PC-9 (cell line): ENCODE data around the gene CDH13. TPM values are rescaled to one million over a fixed set of nuclear protein-coding genes. Genes with fewer than 3 reads are reported as not detected.

Experiments used
- BruUV-seq: library from RNA; stranded (reverse); fragments of 400-500 nt; replicated peaks from 2 replicates; lab custom pipeline; 2021; lab: Mats Ljungman, UMichigan
- CTCF ChIA-PET: fragments of 300-600 bp; sonication (Branson Sonifier 250); formaldehyde crosslinking; loops from one replicate; lab custom pipeline; 2022; ENCODE audit warnings: antibody characterized with exemption; lab: Charles Lee
- POLR2A ChIA-PET: fragments of 300-600 bp; sonication (Branson Sonifier 250); formaldehyde crosslinking; loops from one replicate; lab custom pipeline; 2022; ENCODE audit warnings: antibody characterized with exemption; ENCODE audit not compliant: unreplicated experiment; lab: Charles Lee
- DNase-seq, 2 experiments: peaks; one replicate each; pipeline versions ENCODE4 v3.0.0 to v3.0.0-alpha.2; 2015 to 2022; ENCODE audit warnings: mixed read lengths in 1 of 2
- H2AFZ ChIP-seq: fragments of 200-600 bp; sonication (generic); 2 replicates; pipeline ENCODE4 v1.8.1; 2017; ENCODE audit warnings: antibody characterized with exemption
- H3F3A ChIP-seq: fragments of 200-600 bp; sonication (generic); 2 replicates; pipeline ENCODE4 v1.8.1; 2017; ENCODE audit warnings: antibody characterized with exemption, mild to moderate bottlenecking, low read depth; ENCODE audit not compliant: insufficient read depth
- H3K27ac ChIP-seq: fragments of 200-600 bp; sonication (generic); 2 replicates; pipeline ENCODE4 v1.6.1; 2016; ENCODE audit warnings: mixed run types
- H3K27me3 ChIP-seq: fragments of 200-600 bp; sonication (generic); 2 replicates; pipeline ENCODE4 v1.6.1; 2016; ENCODE audit warnings: low read depth, mixed run types; ENCODE audit not compliant: insufficient read depth
- H3K36me3 ChIP-seq: fragments of 200-600 bp; sonication (generic); 2 replicates; pipeline ENCODE4 v1.6.1; 2016; ENCODE audit warnings: low read depth, mixed run types
- H3K4me1 ChIP-seq: fragments of 200-600 bp; sonication (generic); replicated peaks from 2 replicates; pipeline ENCODE4 v1.6.1; 2016; ENCODE audit warnings: mixed run types; ENCODE audit not compliant: insufficient read depth
- H3K4me2 ChIP-seq: fragments of 200-600 bp; sonication (generic); 2 replicates; pipeline ENCODE4 v1.6.1; 2017; ENCODE audit warnings: mixed run types
- H3K4me3 ChIP-seq: fragments of 200-600 bp; sonication (generic); 2 replicates; pipeline ENCODE4 v1.6.1; 2016; ENCODE audit warnings: mixed run types
- H3K79me2 ChIP-seq: fragments of 200-600 bp; sonication (generic); 2 replicates; pipeline ENCODE4 v1.6.1; 2017; ENCODE audit warnings: low read depth, mixed run types
- H3K9me2 ChIP-seq: fragments of 200-600 bp; sonication (generic); 2 replicates; pipeline ENCODE4 v1.8.1; 2017; ENCODE audit warnings: mild to moderate bottlenecking; ENCODE audit not compliant: insufficient read depth
- H3K9me3 ChIP-seq: fragments of 200-600 bp; sonication (generic); 2 replicates; pipeline ENCODE4 v1.8.1; 2016; ENCODE audit warnings: low read depth; ENCODE audit not compliant: insufficient read depth
- H4K20me1 ChIP-seq: fragments of 200-600 bp; sonication (generic); 2 replicates; pipeline ENCODE4 v1.8.1; 2017; ENCODE audit not compliant: insufficient read depth
- CTCF ChIP-seq: fragments of 200-600 bp; sonication (generic); conservative IDR thresholded peaks from 2 replicates; pipeline ENCODE4 v1.6.1; 2017; ENCODE audit warnings: mixed run types, antibody characterized with exemption, mild to moderate bottlenecking, moderate library complexity
- EZH2 ChIP-seq: fragments of 200-600 bp; sonication (generic); IDR thresholded peaks from 2 replicates; pipeline ENCODE4 v1.8.0; 2017; ENCODE audit warnings: antibody characterized with exemption, low read depth
- intact Hi-C: fragments of 100-400 bp; cut with micrococcal nuclease; formaldehyde crosslinking; loops from one replicate; pipeline ENCODE4 v1.10.0; 2022; ENCODE audit not compliant: unreplicated experiment
- total RNA-seq: library from RNA; stranded (reverse); gene quantifications from 2 replicates; pipeline ENCODE4 v1.2.3, GENCODE V29; 2021

The CDH13 gene
- total RNA-seq, 1 experiment from 2014 or later, result 0.24 TPM

DNA sequence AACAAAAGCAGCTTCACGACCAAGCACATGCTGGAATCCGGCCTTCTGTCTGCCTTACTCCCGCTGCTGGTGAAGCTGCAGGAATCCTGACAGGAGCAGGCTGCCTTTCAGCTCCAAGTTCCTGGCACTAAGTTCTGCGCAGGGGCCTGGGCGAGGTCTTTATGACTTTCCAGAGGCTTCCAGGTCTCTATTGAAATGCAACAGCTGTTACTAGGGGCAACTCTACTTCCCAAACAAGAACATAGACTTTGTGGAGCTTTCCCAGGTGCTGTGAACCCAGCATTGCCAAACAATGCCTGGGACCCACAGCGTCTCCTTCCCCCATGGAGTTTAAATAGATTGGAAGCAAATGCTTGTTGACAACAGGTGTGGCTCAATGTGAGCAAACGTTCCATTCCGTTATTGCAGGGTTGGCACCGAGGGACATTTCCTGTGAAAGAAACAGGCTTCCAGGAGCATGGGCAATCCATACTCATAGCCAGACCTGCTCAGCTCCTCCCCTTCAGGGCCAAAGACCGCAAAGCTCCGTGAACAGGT is 156.0 kb downstream of the CDH13 start:
- H3K4me3 ChIP-seq, result no peak overlapping the region
- no peaks in the 10 kb centered on the region for H3K79me2 ChIP-seq
- H3K9me3 ChIP-seq, result no peaks in the 10 kb centered on the region
- TF ChIP-seq CTCF, result no peak
- no peak for TF ChIP-seq EZH2
- H3K4me2 ChIP-seq, result no peak overlapping the region
- no peaks in the 10 kb centered on the region for H3F3A ChIP-seq
- intact Hi-C loops, result no loop called here
- H4K20me1 ChIP-seq, result no peaks in the 10 kb centered on the region
- H3K9me2 ChIP-seq, result no peaks in the 10 kb centered on the region
- no peak overlapping the region for H2AFZ ChIP-seq
- ChIA-PET POLR2A (no interaction called here), CTCF (interaction anchor here (0.7 kb wide), 1 partner anchor 457 kb away, joined by 5 read pairs; no protein-coding TSS in a partner anchor)
- no TSS peak for BruUV-seq
- no peak overlapping the region for H3K27ac ChIP-seq
- H3K27me3 ChIP-seq, result peaks cover 17% of the 10 kb centered on the region; the same call in 1 of the 2 replicates
- DNase-seq, result no peak
- no peaks in the 10 kb centered on the region for H3K4me1 ChIP-seq
- H3K36me3 ChIP-seq, result no peaks in the 10 kb centered on the region

GRCh38 chr16:82783933-82784572 is 157.3 kb downstream of the CDH13 start:
- no peak overlapping the region for H2AFZ ChIP-seq
- intact Hi-C loops, result no loop called here
- ChIA-PET CTCF (no interaction called here), POLR2A (no interaction called here)
- H3K9me2 ChIP-seq, result no peaks in the 10 kb centered on the region
- no peak overlapping the region for H3K4me2 ChIP-seq
- no peaks in the 10 kb centered on the region for H3K4me1 ChIP-seq
- H3K27ac ChIP-seq, result no peak overlapping the region
- DNase-seq, result no peak
- H3K4me3 ChIP-seq, result no peak overlapping the region
- H3K9me3 ChIP-seq, result no peaks in the 10 kb centered on the region
- no peaks in the 10 kb centered on the region for H3F3A ChIP-seq
- H3K36me3 ChIP-seq, result no peaks in the 10 kb centered on the region
- TF ChIP-seq CTCF, result no peak
- no peak for TF ChIP-seq EZH2
- peaks cover 17% of the 10 kb centered on the region; the same call in 1 of the 2 replicates for H3K27me3 ChIP-seq
- H3K79me2 ChIP-seq, result no peaks in the 10 kb centered on the region
- no peaks in the 10 kb centered on the region for H4K20me1 ChIP-seq
- no TSS peak for BruUV-seq

DNA sequence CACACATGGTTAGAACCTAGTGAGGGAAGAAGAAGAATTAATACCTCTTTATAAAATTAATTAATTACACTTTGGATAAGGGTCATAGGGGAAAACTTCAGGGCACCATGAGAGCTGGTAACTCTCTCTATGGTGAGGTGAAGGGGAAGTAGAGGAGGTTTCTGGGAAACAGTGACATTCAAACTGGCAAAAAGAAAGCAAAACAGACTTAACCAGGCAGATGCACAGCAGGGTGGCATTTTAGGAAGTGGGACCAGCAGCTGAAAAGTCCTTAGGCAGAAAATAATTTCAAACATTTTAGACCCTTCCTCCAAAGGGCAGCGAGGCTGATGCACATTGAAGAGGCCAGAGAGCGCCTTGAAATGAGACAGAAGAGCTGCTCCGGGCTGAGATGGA is 157.8 kb downstream of the CDH13 start:
- H2AFZ ChIP-seq, result no peak overlapping the region
- H3K4me2 ChIP-seq, result no peak overlapping the region
- H3K27me3 ChIP-seq, result peaks cover 16% of the 10 kb centered on the region; the same call in 1 of the 2 replicates
- no peaks in the 10 kb centered on the region for H3K4me1 ChIP-seq
- CTCF ChIA-PET, result no interaction called here
- DNase-seq, result no peak
- H3K4me3 ChIP-seq, result no peak overlapping the region
- no TSS peak for BruUV-seq
- no peaks in the 10 kb centered on the region for H3K36me3 ChIP-seq
- H3K9me2 ChIP-seq, result no peaks in the 10 kb centered on the region
- H3K27ac ChIP-seq, result no peak overlapping the region
- H3K79me2 ChIP-seq, result no peaks in the 10 kb centered on the region
- no peaks in the 10 kb centered on the region for H3F3A ChIP-seq
- POLR2A ChIA-PET, result no interaction called here
- no peaks in the 10 kb centered on the region for H4K20me1 ChIP-seq
- H3K9me3 ChIP-seq, result no peaks in the 10 kb centered on the region
- intact Hi-C loops, result no loop called here
- TF ChIP-seq CTCF, result no peak
- TF ChIP-seq EZH2, result no peak
